BJ (cell line): Measurements from ENCODE around the gene TNFRSF8. TPM values are rescaled to one million over a fixed set of nuclear protein-coding genes. Genes with fewer than 3 reads are reported as not detected.
A peak's percentile ranks its signal among the peaks of the same experiment; 100 is the strongest.

Source experiments
- CTCF ChIA-PET: fragments of 350-600 bp; formaldehyde crosslinking; extraction: SDS; loops from one replicate; lab custom pipeline; 2021; ENCODE audit warnings: antibody characterized with exemption, inconsistent platforms; lab: Yijun Ruan, JAX
- POLR2A ChIA-PET: fragments of 300-600 bp; sonication (Branson Sonifier 250); formaldehyde crosslinking; extraction: SDS; loops from one replicate; lab custom pipeline; 2021; ENCODE audit warnings: antibody characterized with exemption; lab: Charles Lee
- DNase-seq: peaks from one replicate; pipeline ENCODE4 v3.0.0-alpha.2; 2011; ENCODE audit warnings: low read depth
- H3K27me3 ChIP-seq: 2 replicates; pipeline ENCODE4 v1.6.0; 2011; ENCODE audit warnings: low read length; ENCODE audit not compliant: control insufficient read depth, insufficient read depth
- H3K36me3 ChIP-seq: 2 replicates; pipeline ENCODE4 v1.5.1; 2011; ENCODE audit warnings: low read length; ENCODE audit not compliant: control insufficient read depth, insufficient read depth
- H3K4me3 ChIP-seq: 2 replicates; pipeline ENCODE4 v1.5.1; 2011; ENCODE audit warnings: low read depth, mild to moderate bottlenecking, control low read depth, low read length
- CTCF ChIP-seq: IDR thresholded peaks from 2 replicates; pipeline ENCODE4 v1.5.1; 2011; ENCODE audit warnings: low read depth, mild to moderate bottlenecking, control low read depth, inconsistent platforms, low read length, moderate library complexity; ENCODE audit not compliant: insufficient read depth
- polyA plus RNA-seq: library from polyadenylated mRNA; depleted of rRNA; stranded (reverse); fragments of >200 nt; gene quantifications from 2 replicates; pipeline ENCODE4 v1.2.3, GENCODE V29; 2011

Gene TNFRSF8
- polyA plus RNA-seq, 1 experiment = not detected

- ChIA-PET CTCF (interaction anchor here (0.8 kb wide), 1 partner anchor 15 kb away, joined by 4 read pairs; no protein-coding TSS in a partner anchor), POLR2A (no interaction called here)
- peaks cover 34% of the 10 kb centered on the region for H3K27me3 ChIP-seq
- H3K4me3 ChIP-seq = no peak overlapping the region
- H3K36me3 ChIP-seq = no peaks in the 10 kb centered on the region
- no peak for DNase-seq
- no peak for TF ChIP-seq CTCF
Measured at GRCh38 chr1:12064073-12064969, 1.2 kb downstream of the TNFRSF8 start.

- CTCF ChIA-PET = interaction anchor here (0.6 kb wide), 1 partner anchor 28 kb away, joined by 4 read pairs; no protein-coding TSS in a partner anchor
- H3K27me3 ChIP-seq = peaks cover 30% of the 10 kb centered on the region
- no peak for DNase-seq
- H3K36me3 ChIP-seq = no peaks in the 10 kb centered on the region
- H3K4me3 ChIP-seq = no peak overlapping the region
- TF ChIP-seq CTCF = no peak
- POLR2A ChIA-PET = no interaction called here
Measured at GRCh38 chr1:12065872-12066271, 2.8 kb downstream of the TNFRSF8 start.

GRCh38 chr1:12067900-12068821 is 5.1 kb downstream of the TNFRSF8 start:
- POLR2A ChIA-PET = no interaction called here
- no peak overlapping the region for H3K4me3 ChIP-seq
- peak; percentile 30 for DNase-seq

GRCh38 chr1:12069623-12070244 is 6.6 kb downstream of the TNFRSF8 start:
- CTCF ChIA-PET = interaction anchor here (1.5 kb wide), 1 partner anchor 10 kb away, joined by 7 read pairs; no protein-coding TSS in a partner anchor

More at GRCh38 chr1:12067900-12068821, 5.1 kb downstream of the TNFRSF8 start:
- no peak for TF ChIP-seq CTCF
- no peaks in the 10 kb centered on the region for H3K36me3 ChIP-seq
- CTCF ChIA-PET = interaction anchor here (0.6 to 2.4 kb wide), 5 partner anchors 11 to 1024 kb away, joined by 3 to 15 read pairs (median 4); no protein-coding TSS in a partner anchor
- H3K27me3 ChIP-seq = peaks cover 20% of the 10 kb centered on the region

More at GRCh38 chr1:12069623-12070244, 6.6 kb downstream of the TNFRSF8 start:
- POLR2A ChIA-PET = no interaction called here
- Histone ChIP-seq H3K4me3 (no peak overlapping the region), H3K27me3 (peaks cover 4% of the 10 kb centered on the region), H3K36me3 (no peaks in the 10 kb centered on the region)
- DNase-seq = no peak
- TF ChIP-seq CTCF = no peak
